ENCODE measurements around the gene SOX15.
"Not testable (repeated sequence)": the region's sequence is repeated elsewhere in the genome, so short reads cannot be mapped to it uniquely, and the experiment has no call there.

The SOX15 gene

DNA sequence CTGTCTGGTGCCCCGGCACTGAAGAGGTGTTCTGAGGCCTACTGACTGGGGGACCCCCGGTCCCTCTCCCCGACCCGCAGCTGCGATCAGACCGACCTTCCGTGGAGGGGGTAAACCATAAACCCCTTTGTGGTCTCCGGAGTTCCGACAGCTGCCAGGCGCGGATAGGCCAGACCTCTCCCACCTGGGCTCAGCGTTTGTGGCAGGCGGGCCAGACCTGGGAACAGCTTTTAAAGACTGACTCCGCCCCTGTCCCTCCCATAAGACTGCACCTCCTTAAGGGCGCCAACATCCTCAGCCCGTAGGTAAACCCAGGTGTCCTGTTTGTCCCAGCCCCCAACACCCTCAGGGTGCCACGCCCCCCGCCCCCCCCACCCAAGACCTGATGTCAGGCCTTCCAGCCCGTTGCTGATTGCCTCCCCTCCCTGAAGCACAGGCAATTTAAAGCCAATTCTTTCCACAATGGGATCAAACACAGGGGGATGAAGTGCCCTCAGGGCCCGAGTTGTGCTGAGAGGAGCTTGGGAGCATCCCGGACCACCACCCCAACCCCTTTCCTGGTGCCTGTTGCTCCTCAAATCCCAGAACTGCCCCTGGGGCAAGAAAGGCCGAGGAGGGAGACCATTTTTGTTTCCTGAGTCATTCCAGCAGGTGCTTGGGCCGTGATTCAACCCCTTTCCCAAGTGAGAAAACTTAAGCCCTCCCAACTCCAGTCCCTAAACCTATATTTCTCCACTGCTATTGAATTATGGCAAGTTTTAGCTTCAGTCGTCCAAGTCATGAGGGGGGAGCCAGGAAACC, at the start of gene SOX15:
Gene SOX15 (minus strand): TSS at position 204 of the 801 bp plus-strand sequence. CDS start 418 bp downstream, outside the sequence.
- no peak for DNase-seq

DNA sequence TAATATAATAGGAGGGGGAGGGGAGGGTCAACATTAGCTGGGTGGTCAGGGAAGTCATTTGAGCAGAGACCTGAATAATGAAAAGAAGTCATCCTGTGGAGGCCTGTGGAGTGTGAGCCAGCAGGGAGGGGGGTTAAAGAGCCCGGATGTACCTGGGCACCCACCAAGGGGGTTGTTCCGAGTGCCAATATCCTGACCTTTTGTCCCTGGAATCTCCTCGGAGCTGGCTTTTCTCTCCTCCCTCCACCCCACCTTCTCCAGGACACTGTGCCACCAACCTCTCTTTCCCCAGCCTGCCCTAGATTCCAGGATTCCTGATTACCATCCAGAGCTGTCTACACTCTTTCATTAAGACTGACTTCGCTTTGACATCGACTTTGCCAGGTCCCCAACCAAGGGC, 46.3 kb upstream of the SOX15 start:
- DNase-seq: no peak

DNA sequence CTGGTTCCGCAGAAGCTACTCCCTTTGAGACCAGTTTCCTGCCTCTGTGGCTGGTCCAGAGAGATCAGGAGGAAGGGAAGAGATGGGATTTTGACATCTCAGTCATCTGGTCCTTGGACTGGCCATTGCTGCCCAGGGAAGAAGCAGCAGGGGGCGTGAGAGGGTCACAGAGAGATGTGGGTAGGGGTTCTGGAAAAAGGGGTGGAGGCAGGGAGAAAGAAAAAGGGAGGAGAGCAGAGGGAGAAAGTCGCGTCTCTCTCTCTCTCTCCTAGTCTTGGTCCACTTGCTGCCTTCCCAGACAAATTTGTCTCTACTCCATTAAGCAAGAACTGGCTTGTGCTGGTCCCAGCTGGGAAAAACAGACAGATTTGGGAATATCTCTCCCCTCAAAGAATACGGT, 44.5 kb upstream of the SOX15 start:
- no peak for DNase-seq

DNA sequence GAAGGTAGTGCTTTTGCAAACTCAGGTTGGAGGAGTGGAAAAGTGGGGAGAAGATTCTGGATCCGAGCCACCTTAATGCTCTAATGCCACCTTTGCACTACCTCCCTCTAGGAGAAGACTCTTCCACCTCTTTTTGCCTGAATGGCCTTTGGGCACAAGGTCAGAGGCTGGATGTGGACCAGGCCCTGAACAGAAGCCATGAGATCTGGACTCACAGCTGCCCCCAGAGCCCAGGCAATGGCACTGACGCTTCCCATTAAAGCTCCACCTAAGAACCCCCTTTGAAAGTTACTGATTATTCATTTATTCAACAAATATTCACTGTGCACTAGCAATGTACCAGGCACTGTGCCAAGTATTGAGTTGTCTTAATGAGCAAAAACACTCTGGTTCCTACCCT, 43.2 kb upstream of the SOX15 start:
- DNase-seq: no peak

DNA sequence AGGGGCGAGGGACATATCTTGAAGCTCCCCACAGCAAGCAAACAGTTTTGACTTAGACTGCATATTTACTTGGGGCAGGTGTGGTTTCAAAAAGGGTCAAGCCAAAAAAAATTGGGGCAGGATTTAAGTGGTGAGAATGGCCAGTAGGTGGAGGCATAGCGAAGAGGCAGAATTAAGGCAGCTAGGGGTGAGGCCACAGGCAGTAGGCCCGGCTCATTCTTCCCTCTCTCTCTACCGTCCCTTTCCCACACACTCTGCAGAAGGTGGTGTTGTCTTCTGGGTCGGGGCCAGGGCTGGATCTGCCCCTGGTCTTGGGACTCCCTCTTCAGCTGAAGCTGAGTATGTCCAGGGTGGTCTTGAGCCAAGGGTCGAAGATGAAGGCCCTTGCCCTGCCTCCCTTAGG, 42.6 kb upstream of the SOX15 start:
- DNase-seq: no peak

DNA sequence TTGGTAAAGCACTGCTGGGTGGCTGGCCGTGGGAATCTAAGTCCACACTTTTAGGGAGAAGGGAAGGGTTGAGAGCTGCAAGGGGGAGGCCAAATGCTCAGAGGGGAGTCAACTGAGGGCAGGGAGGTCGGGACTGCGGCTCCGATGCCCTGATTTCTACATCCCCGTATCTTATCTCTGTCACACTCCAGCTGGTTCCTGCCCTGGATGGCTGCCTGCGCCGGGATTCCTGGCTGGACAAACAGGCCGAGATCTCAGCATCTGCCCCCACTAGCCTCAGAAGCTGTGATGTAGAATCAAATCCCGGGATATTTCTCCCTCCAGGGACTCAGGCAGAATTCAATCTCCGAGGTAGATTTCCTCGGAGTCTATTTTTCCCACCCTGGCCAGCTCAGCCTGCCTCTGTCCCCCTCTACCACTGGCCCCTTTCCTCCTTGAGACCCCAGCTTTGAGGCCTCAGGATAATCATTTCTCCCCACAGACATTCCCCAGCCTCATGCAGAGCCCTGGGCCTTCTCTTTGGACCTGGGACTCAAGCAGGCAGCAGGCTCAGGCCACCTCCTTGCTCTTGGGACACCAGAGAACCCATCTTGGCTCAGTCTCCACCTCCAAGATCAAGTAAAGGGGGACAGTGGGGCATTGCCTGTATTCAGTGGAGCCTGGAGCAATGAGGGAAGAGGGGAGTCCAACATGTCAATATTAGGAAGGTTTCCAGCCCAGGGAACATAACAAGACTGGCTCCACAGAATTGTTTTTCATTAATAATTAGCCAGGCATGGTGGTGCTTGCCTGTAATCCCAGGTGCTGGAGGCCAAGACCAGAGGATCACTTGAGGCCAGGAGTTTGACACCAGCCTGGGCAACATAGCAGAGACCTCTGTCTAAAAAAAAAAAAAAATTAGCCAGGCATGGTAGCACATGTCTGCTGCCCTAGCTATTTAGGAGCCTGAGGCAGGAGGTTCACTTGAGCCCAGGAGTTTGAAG, 41.8 kb upstream of the SOX15 start:
- no peak for DNase-seq

DNA sequence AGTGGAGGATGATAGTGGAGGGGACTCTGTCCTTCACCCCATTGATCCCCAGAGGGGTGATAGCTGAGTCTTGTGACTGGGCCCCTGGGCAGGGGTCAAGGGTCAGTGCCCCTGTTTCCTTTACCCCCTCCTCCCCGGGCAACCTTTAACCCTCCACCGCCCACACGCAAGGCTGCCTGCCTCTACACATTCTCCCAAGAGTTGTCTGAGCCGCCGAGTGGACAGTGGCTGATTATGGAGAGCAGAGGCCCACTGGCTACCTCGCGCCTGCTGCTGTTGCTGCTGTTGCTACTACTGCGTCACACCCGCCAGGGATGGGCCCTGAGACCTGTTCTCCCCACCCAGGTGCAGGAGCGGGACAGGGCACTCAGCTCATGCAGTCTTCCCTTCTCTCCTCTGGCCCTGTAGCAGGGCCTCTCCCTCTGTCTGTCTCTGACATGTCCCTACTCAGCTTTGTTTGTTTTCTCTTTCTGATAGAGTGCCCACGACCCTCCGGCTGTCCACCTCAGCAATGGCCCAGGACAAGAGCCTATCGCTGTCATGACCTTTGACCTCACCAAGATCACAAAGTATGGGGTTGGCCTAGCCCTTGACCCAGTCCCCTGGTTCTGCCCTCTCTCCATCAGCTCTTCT, 40.2 kb upstream of the SOX15 start, which contains the start of gene SHBG:
Gene SHBG (plus strand): TSS at position 197 of the 633 bp plus-strand sequence. CDS start 38 bp downstream, at position 235.
- no peak for DNase-seq

DNA sequence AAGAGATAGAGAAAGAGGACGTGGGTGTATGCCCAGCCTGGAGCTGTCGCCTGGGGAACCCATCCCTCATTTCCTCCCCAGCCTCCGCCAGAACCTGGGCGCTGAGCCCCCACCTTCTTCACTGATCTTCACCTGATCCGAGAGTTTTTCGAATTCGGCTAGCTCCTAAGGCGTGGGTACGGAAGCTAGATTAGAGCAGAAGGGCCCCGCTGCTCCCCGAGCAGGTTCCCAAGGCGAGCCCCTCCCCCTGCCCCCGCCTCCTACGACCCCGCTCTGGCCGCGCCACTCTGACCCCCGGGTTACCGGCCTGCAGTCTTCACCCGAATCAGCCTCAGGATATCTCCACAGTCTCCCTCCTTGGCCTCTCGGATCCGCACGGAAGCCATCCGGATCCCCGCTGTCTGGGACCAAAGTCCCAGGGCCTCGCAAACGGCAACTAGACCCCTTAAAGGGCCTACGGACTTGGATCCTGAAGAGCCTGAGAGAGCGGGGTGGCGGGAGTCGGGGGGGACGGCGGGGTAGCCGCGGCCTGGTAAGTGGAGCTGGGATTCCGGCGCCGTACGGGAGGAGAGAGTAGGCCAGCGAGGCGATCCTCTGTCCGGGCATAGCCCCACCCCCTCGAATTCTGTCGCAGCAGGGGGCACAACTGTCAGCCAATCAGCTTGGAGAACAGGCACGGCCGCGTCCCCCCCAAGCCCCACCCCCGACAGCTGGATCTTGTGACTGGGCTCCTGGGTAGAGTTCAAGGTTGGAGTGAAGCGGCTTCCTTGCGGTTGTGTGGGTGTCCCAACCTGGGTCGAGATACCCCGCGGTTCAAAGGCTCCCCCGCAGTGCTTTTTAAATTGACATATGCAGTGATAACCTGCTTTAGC, 37.6 kb upstream of the SOX15 start, which contains the start of gene SAT2:
Gene SAT2 (minus strand): TSS at position 572 of the 872 bp plus-strand sequence. CDS start 186 bp downstream, at position 386.
- DNase-seq: peak in 1 of 2 experiments; percentile 70

DNA sequence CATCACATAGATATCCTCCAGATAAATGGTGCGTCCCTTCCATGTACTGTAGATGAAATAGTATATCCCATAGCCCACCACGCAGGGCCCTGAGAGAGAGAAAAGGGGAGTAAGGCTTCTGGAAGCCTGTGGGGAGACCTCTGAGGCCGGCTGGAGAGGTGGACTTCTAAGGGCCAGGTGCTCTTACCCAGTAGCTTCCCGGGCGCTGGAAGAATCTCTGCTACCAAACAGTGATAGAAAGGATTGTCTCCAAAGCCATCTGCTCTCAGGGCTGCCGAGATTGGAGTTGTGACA, 37.0 kb upstream of the SOX15 start:
- DNase-seq: peak in 1 of 2 experiments; percentile 32

DNA sequence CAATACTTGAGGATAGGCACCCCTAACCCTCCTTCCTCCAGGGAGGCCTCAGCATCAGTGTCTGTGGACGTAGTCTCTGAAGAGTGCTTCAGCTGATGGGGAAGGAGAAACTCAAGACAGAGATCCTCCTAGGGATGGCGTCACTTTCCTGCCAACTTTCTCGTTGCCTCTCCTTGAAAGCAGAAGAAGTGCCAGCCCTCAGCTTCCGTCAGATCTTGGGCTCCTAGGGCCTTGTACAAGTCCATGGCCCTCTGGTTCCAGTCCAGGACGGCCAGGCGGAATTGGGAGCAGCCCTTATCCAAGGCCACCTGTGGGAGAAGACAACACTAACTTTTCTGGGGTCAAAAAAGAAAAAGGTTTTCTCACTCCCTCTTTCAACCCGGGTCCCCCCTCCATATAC, 36.4 kb upstream of the SOX15 start:
- DNase-seq: no peak

DNA sequence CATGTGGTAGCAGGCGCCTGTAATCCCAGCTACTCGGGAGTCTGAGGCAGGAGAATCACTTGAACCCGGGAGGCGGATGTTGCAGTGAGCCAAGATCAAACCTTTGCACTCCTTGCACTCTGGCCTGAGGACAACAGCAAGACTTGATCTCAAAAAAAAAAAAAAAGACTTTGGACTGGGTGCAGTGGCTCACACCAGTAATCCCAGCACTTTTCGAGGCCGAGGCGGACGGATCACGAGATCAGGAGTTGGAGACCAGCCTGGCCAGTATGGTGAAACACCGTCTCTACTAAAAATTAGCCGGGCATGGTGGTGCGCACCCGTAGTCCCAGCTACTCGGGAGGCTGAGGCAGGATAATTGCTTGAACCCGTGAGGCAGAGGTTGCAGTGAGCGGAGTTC, 35.9 kb upstream of the SOX15 start:
- not testable (repeated sequence) for DNase-seq

DNA sequence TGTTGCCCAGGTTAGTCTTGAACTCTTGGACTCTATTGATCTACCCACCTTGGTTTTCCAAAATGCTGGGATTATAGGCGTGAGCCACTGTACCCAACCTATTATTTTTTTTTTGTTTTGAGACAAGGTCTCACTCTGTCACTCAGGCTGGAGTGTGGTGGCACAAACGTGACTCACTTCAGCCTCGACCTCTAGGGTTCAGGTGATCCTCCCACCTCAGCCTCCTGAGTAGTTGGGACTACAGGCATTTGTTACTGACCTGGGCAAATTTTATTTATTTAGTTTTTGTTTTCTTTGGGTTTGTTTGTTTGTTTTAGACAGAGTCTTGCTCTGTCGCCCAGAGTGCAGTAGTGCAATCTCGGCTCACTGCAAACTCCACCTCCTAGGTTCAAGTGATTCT, 33.8 kb upstream of the SOX15 start:
- DNase-seq: no peak

DNA sequence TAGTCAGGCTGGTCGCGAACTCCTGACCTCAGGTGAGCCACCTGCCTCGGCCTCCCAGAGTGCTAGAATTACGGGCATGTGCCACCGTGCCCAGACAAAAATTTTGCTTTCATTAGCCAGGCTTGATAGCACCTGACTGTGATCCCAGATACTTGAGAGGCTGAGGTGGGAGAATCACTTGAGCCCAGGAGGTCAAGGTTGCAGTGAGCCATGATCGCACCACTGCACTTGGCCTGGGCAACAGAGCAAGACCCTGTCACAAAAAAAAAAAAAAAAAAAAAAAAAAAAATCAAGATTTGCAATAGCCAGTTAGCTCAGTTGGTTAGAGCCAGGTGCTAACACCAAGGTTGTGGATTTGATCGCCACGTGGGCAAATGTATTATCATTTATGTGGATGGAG, 30.9 kb upstream of the SOX15 start:
- no peak for DNase-seq

DNA sequence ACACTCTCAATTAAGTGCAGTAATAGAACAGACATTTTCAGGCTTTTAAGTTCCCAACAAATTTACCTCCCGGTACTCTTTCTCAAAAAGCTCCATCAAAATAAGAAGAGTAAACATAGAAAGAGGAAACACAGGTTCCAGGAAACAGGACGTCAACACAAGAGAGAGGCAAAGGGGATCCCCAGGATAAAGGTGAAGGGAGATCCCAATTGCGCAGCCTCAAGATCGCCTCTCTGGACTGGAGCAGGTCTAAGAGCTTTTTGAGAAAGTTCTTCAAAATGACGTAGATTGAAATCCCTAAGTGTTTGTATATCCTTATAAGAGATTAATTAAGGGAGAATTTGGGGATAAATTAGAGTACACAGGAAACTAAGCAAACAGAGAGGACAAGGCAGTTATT, 28.7 kb upstream of the SOX15 start:
- DNase-seq: no peak

DNA sequence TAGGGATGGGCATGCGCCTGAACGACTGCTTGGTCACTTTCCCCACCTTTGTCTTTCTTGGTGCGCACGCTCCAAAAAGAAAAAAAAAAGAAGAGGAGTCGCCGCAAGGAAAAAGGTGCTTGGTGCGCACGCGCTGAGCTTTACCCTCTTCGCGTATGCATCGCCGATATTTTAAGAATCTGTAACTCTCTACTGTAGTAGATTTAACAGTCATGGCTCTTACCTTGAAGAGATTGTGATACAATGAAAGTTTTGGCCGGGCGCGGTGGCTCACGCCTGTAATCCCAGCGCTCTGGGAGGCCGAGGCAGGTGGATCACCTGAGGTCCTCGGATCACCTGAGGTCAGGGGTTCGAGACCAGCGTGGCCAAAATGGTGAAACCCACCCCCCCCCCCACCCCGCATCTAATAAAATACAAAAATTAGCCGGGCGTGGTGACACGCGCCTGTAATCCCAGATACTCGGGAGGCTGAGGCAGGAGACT, 25.4 kb upstream of the SOX15 start:
- no peak for DNase-seq

DNA sequence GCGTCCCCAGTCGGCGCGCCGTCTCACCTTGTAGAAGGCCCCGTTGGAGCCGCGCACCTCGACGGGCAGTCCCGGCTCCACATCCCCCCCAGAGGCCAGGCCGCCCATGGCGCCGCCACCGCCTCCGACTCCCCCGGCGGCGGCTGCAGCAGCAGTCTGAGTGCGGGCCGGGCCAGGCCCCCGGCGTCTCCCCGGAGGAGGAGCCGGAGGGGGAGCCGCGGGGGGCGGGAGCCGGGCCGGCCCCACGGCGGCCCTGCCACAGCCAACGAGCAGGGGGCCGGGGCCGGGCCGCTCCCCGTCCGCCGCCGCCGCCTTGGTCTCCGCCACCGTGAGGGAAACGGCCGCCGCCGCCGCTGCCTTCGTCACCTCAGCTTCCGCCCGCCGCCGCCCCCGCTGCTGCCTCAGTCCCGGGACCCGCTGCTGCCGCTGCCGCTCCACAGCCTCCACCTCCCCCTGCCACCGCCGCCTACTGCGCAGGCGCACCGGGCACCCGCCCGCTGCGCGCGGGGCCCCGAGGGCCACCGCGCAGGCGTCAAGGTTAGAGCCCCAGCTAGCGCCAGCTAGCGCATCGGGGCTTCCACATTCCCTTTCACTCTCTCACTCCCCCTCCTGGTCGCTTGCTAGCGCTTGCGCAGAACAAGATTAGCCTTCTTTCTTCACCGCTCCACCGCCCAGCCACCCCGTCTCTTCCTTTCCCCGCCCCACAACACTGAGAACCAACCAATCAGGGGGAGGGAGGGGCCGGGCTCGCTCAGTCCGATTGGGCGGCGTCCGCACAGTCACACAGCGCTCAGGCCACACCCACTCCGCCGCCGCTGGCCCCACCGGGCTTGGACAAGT, 24.8 kb upstream of the SOX15 start, which contains the start of gene FXR2:
Gene FXR2 (minus strand): TSS at position 473 of the 840 bp plus-strand sequence. CDS start 365 bp downstream, at position 108.
- peak; percentile 98 for DNase-seq

DNA sequence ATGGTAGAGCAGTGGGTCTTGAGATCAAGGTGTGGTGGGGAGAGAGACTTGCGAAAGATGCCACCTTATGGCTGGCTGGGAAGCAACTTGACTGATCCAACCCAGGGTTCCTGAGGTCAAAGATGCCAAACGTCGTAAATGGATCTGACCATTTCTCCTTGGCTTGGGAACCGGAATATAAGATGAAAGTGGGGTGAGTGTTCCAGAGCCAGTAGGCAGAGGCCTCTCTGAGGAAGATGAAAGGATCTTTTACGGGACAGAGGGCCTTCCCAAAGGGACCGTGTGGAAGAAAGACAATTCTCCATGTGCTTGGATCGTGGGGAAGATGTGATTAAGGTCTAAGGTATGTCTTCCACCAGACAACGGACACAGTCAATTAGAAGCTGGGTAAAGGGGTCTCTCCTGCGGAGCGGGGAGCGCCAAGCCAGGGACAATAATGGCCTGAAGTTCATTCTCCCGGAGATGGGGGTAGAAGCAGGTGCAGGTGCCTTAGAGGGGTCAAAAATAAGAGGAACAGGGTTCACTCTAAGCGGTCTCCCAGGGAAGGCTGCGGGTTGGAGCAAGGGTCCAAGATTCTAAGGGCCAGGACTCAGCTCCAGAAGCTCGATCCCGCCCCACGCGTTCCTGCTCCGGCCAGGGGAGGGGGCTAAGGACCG, 24.0 kb upstream of the SOX15 start:
- DNase-seq: no peak

DNA sequence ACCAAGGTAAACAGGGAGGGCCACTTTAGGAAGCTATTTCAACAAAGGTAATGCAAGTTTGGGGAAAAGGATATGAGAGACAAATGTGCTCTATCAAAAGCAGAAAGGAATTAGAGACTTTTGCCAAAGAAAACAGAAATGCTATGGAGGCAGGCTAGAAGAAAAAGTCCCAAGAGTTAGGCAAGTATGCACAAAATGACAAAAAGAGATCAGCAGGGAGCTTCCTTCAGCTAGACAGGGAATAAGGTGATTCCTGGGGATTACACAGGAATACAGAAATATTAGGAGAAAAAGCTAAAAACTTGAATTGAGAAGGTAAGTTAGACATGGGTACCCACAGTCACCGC, 22.4 kb upstream of the SOX15 start:
- no peak for DNase-seq

DNA sequence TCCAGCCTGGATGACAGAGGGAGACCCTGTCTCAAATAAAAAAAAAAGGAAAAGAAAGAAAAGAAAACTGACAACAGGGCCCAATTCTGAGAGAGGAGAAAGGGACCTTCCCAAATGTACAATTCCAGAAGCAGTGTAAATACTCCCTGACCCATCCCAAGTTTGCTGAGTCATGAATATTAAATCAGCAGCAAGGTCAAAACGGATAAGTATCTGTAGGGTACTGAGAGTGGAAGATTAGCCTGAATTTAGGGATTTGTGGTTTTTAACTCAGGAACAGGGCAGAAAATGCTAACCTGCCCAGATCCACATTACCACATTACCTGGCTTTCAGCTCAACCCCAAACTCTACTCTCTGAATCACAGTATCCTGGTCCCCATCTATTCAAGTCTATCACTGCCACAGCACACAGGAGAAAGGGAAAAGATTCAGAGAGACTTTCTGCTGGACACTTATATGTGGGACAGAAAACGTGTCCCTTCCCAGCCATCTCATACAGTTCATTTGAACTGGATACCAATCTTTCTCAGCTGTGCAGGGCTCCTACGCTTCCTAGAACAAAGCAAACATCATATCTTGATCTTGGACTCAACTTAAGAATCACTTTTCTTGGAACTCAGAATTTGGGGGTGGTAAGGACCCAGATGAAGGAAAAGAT, 21.9 kb upstream of the SOX15 start:
- DNase-seq: no peak

DNA sequence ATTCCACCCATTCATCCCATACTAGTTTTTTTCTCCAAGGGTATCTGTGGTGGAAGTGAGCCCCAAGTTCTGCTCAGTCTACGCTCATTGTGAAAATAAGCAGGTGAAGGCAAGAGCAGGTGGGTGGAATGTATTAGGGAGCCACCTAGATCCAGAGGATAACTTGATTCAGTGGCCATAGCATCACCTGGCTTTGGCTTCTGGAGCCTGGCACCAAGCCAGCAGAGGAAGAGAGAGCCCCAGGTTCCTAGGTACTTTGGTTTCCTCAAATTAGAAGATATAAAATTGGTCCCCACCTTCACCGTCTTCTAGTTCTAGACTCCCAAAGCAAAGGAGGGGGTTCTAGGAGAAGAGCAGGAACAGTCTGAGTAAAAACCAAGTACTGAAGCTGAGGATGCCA, 20.7 kb upstream of the SOX15 start:
- no peak for DNase-seq

All from cerebellar nuclear complex (tissue), 1 donor.